GM18526 (cell line): ENCODE measurements around the gene SNX24.

Experiments used
- POLR2A ChIP-seq: IDR thresholded peaks from 3 replicates; pipeline ENCODE4 v1.6.1; 2011; ENCODE audit not compliant: insufficient read length; ENCODE audit errors: extremely low read depth

Gene SNX24

DNA sequence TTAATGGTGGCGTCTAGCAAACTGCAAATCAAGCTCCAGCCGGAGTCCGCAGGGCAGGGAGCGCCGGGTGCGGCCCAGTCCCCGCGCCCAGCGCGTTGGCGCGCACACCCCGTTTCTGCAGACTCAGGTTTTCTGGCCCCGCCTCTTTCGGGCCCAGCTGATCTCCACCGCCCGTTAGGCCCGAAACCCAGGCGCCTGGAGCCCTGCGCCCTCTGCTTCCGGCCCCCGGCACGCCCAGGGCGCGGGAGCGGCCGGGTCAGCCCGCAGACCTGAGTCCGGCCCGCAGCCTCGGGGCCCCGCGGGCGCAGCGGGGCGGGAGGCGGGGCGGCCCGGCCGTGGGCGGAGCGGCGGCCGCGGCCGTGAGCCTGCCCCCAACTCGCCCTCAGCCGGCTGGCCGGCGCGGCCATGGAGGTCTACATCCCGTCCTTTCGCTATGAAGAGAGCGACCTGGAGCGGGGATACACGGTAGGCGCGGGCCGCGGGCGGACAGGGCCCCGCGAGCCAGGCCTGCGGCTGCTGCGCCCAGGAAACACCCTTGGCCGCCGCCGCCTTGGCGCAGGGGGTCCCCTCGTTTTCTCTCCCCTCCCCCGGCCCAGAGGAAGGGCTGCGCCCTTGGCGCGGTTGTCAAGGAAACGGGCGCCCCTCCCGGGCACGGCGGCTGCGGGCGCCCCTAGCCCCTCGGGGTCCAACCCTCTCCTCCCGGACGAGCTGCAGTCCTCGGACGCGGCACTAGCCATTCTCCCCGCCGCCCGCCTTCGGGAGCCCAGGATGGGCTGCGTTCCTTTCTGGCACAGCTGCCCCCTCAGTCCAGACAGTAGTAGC lies at the start of gene SNX24:
SNX24 (plus strand) TSS at position 385 of the 822 bp plus-strand sequence; CDS start at position 406, 21 bp downstream.
- TF ChIP-seq POLR2A = peak; percentile 25

DNA sequence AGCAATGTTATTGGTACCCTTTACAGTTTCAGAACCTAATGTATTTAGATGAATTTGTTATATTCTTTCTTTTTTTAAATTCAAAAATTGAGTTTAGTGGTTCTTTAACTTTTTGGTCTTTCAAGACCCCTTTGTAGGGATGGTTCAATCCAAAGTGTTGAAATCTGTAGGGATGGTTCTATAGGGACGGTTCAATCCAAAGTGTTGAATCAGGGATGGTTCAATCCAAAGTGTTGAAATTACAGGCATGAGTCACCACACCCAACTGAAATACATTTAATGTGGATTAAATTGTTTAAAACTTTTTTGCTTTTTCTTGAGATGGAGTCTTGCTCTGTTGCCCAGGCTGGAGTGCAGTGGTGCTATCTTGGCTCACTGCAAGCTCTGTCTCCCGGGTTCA lies 39.9 kb upstream of the SNX24 start:
- TF ChIP-seq POLR2A = no peak

- no peak for TF ChIP-seq POLR2A
Measured at GRCh38 chr5:122810405-122810804, 35.0 kb upstream of the SNX24 start.

- no peak for TF ChIP-seq POLR2A
Measured at GRCh38 chr5:122815218-122815767, 30.1 kb upstream of the SNX24 start.

- no peak for TF ChIP-seq POLR2A
Measured at GRCh38 chr5:122816756-122817155, 28.7 kb upstream of the SNX24 start.

DNA sequence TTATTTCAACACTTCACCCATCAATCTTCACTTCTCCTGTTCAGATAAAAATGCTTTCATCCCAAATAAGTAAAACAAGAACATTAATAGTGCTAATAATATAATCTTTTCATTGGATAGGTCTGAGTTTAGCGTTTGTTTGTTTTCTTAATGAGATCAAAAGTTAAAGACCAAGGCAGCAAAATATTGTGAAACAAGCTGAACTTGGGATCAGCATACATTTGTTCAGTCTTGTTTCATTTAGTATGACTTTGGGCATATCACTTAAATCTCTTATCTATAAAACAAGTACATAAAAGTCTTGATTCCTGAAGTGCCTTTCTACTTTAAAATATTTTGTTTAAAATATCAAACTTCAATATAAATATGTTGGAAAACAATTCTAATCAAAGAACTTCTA lies 13.4 kb upstream of the SNX24 start:
- no peak for TF ChIP-seq POLR2A

DNA sequence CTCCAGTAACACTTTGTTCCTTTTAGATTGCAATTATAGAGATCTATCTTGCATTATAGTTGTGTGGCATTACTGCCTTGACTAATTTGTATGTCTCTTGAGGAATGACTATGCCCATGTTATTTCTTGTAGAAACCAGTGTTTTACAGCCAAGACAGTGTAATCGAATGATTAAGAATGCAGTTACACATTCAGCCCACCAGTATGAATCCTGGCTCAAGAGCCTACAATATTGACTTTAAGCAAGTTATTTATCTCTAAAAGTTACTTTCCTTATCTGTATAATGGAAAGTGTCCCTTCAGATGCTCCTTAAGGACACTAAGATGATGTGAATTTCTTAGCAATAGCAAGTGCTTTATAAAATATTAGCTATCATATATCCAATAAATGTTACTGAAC lies 9.7 kb upstream of the SNX24 start:
- no peak for TF ChIP-seq POLR2A

GRCh38 chr5:122836947-122837346 lies 8.5 kb upstream of the SNX24 start:
- no peak for TF ChIP-seq POLR2A

DNA sequence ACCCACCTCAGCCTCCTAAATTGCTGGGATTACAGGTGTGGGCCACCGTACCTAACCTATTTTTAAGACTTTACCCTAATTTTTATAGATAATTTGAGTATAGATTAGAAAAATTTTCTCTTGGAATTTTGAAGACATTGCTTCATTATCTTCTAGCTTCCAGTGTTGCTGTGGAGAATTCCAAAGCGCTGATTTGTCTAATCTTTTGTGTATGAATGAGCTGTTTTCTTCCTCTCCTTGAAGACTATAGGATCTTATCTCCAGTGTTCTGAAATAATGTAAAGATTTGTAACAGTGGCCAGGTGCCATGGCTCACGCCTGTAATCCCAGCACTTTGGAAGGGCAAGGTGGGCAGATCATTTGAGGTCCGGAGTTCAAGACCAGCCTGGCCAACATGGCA lies 5.7 kb upstream of the SNX24 start:
- TF ChIP-seq POLR2A = no peak

DNA sequence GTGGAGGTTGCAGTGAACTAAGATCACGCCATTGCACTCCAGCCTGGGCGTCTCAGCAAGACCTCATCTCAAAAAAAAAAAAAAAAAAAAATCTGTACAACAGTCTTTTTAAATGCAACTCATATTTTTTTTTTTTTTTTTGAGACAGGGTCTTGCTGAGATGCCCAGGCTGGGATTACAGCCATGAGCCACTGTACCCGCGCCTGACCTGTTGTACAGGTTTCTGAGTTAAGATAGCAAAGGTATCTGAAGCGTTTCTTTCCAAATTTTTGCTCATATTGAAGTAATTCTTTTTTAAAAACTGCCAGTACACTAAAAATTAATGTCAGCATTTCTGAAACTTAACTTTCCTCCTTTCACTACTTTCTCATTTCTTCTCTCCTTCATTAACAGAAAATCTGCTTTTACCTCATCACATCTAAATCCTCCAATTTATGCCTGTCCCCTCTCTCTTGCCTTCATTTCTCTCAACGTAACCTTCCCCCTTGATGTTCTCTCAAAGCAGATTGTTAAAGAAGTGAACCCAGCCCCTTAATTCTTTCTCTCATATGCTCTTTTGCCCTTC lies 3.3 kb upstream of the SNX24 start:
- no peak for TF ChIP-seq POLR2A

DNA sequence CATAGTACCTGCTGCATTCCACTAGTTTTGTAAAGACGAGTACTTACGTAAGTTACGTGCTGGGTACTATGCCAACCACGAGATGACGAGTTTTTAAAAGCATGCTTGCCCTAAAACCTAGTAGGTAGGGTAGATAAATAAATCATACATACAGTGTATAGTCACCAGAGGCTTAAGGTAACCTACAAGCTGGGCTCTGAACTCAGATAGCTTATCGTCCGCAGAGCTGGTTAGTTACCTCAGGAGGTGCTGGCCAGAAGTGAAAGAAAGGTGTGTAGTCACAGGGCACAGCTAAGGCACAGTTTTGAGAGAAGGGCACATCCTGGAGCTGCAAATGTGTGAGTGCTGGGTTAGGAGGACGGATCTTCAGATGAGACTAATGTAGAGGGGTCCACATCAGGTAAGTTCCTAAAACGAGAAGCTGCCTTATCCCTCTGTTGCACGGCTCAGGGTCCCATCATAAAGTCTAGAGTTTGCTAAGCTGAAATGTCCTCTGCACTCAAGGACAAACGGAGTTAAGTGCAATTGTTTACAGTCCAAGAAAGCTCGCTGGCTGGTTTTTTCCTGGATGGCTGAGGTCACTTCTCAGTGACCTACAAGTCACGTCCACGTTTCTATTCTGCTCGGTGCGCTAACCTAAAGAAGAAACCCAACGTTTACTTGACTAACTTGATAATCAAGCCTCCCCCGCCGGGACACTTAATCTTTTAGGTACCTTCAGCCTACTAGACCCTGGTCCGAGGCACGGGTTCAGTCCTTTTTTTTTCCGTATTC lies 1.1 kb upstream of the SNX24 start:
- TF ChIP-seq POLR2A = no peak

DNA sequence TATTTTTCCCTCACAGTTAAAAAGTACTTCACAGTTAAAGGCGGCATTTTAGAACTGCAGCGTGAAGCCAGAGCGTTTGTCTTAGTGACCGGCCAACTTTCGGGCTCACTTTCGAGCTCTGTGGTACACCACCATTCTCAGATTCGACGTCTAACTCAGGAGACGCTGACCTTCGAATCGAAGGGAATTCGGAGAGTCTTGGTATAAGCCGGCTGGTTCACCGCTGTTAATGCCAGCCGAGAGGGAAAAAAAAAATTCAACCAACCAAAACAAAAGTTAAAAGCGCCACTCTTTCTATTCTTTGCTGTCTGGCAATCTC lies 544 bp upstream of the SNX24 start:
- no peak for TF ChIP-seq POLR2A

- no peak for TF ChIP-seq POLR2A
Measured at GRCh38 chr5:122846051-122846550, 688 bp downstream of the SNX24 start.

- TF ChIP-seq POLR2A = no peak
Measured at GRCh38 chr5:122847687-122848081, 2.3 kb downstream of the SNX24 start.

GRCh38 chr5:122849771-122850170 lies 4.4 kb downstream of the SNX24 start:
- TF ChIP-seq POLR2A = no peak

- TF ChIP-seq POLR2A = no peak
Measured at GRCh38 chr5:122858451-122858850, 13.0 kb downstream of the SNX24 start.
